GM18517 (cell line): Measurements from ENCODE around the gene ARHGAP26.

Experiments
- ATAC-seq: cut with Tn5 transposase; IDR thresholded peaks from one replicate; pipeline ENCODE4 v1.9.1; 2021; ENCODE audit warnings: mild to moderate bottlenecking, moderate library complexity; ENCODE audit not compliant: unreplicated experiment

ARHGAP26 gene

GRCh38 chr5:143031781-143032580, 261.8 kb downstream of the ARHGAP26 start:
- ATAC-seq, result no peak

GRCh38 chr5:143032581-143032836, 262.3 kb downstream of the ARHGAP26 start:
- ATAC-seq, result no peak

DNA sequence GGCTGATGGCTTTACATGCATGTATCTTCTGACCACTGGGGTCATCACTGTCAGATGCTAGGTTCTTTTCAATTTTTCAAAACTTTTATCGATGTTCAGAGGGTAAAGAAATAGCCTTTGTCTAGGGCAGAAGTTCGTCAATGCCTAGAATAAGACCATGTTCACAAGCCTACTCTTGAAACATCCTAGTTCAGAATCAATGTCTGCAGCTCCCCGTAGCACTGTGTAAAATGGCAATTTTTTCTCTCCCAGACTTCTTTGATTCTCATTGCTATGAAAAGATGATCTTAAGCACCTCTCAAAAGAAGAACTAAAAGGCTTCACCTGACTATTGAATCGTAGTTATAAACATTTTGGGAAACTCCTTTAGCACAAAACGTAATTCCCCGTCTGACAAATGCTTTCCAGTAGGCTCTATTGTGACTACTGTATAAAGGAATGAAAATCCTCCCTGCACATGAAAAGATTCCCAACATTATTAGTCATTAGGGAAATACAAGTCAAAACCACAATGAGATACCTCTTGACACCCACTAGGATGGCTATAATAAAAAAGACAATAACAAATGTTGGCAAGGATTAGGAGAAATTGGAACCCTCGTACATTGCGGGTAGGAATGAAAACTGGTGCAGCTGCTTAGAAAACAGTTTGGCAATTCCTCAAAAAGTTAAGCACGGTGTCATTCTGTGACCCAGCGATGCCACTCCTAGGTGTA, 263.5 kb downstream of the ARHGAP26 start:
- ATAC-seq, result no peak

- ATAC-seq, result no peak
Observed at GRCh38 chr5:143036146-143036927, 266.2 kb downstream of the ARHGAP26 start.

GRCh38 chr5:143037071-143037470, 266.9 kb downstream of the ARHGAP26 start:
- no peak for ATAC-seq

DNA sequence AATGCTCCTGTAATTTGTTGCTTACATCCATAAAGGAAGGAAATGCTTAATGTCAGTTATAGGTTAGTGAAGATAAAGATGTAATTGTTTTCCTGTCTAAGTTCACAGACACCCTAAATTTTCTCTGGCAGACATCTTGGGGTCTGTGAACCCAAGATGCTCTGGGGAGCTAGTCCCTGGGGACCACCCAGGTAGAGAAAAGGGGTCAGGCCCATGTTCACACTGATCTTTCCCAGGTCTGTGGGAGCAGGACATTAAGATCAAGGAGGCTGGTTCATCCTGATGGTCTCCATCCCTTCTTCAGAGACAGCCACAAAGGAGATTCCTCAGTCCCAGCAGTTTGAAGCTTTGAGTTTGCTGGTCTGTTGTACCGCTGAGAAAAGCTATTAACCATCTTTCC, 267.5 kb downstream of the ARHGAP26 start:
- no peak for ATAC-seq

GRCh38 chr5:143040622-143041021, 270.4 kb downstream of the ARHGAP26 start:
- no peak for ATAC-seq

- ATAC-seq, result no peak
Observed at GRCh38 chr5:143041461-143041860, 271.3 kb downstream of the ARHGAP26 start.

DNA sequence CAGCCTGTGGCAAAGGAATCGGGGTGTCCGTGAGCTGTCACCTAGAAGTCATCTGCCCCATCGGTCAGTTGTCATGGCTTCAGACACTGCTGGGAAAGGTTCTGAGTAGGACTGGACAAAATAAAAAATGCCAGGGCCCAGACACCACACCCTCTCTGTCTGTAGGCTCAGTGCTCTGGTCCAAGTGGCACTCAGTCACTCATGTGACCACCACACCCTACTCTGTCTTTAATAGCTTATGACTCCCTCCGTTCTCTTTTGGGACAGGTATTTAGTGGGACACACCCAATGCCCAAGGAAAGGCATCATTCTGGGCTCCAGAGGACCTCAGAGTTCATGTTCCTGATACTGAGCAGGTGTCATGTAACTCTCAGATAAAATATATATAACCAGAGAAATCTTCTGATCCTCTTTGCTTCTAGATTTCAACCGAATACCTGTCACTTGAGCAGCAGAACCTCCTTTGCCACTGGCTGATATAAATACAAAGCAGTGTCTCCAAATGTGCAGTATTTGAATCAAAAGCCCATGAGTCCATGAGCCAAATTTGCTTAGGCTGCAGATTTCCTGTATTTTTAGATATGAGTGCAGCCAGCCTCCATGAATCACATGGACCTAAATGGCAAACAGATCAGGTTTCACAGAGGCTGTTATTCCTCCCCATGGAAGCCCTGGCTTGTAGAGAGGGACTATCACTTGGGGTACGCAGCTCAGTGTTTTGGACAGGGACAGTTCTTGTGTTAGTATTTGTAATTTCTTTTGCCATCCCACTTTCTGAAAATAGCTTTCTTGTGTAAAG, 272.0 kb downstream of the ARHGAP26 start:
- no peak for ATAC-seq

- no peak for ATAC-seq
Observed at GRCh38 chr5:143044265-143044664, 274.1 kb downstream of the ARHGAP26 start.

- ATAC-seq, result no peak
Observed at GRCh38 chr5:143045062-143045461, 274.9 kb downstream of the ARHGAP26 start.

DNA sequence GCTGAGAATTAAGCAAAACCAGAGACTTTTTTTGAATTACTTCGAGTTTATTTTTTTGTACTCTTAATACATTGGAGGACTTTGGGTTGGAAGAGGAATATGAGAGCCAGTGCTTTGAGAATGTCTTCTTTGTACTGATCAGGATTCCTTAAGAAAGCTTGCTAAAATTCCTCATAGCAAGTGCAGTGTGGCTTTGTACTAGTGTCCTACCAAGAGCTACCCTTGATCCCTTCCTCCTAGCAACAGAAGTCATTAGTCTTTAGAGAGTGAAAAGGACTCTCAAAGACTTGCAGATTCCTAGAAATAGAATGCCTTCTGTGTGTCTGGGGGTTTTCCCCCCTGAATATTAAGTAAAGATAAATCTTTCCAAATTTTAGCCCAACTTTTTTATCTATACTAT, 276.1 kb downstream of the ARHGAP26 start:
- no peak for ATAC-seq

DNA sequence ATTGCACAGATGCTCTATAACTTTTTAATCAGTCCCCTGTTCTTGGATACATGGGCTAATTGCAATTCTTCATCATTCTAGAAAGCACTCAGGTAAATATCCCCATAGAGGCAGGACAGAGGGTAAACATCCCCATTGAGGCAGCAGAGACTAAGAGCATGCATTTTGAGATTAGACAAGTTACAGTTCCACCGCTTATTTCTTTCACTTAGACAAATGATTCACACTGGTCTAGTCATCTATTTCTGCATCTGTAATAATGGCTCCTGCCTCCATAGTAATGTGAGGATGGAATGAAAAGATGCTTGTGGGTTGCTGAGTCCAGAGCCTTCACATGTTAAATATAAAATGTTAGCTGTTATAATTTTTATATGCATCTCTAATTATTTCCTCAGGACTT, 276.9 kb downstream of the ARHGAP26 start:
- no peak for ATAC-seq

DNA sequence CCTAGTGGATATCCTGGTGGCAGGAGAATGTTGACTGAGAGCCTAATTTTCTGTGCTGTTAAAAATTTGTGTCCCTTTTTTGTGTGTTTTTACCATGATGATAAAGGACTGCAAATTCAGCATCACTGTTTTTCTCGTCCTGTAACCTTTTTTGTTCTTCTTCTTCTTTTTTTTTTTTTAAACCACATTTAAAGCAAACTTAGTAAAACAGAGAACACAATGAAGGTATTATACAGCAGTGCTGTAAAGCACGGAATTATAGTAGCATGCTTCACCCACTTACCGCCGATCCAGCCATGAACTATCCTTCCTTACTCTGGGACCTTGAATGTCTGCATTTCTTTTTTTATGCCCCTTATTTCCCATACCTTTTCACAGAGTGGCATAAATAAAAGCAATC, 280.0 kb downstream of the ARHGAP26 start:
- ATAC-seq, result no peak

- ATAC-seq, result no peak
Observed at GRCh38 chr5:143051244-143052058, 281.3 kb downstream of the ARHGAP26 start.

DNA sequence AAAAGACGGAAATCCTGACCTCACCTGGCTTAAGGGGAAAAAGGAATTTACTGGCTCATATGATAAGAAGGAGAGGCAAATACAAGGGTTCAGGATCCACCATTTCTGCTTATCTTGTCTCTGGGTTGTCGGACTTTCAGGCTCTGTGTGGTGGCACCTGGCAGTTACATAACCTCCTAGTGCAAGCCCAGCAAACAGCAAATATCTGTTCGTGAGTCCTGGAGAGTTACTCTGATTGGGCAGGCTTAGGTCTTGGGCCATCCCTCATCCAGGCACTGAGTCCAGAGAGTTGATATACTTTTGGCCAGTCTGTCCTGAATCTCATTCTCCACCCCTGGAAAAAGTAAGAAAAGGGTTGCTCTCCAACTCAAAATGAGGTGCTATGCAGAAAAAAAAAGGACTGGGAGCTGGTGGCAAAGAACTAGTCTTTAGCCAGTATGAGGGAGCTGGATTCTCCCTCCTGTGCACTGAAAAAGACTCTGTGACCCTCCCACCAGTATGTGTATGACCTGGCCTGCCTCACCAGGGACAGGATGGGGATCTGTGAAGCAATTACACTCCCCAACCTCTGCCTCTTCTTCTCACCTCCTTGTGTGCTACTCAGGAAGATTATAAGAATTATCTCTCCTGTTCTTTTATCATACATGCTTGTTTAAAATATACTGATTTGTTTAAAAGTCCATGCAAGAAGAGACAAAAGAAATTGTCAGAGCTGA, 282.9 kb downstream of the ARHGAP26 start:
- ATAC-seq, result no peak

GRCh38 chr5:143053780-143054179, 283.6 kb downstream of the ARHGAP26 start:
- ATAC-seq, result no peak

- ATAC-seq, result peak; percentile 61
Observed at GRCh38 chr5:143054480-143054941, 284.3 kb downstream of the ARHGAP26 start.

GRCh38 chr5:143055596-143056338, 285.6 kb downstream of the ARHGAP26 start:
- no peak for ATAC-seq
